Endothelial cell (in vitro differentiated cells): ENCODE data around the gene ICA1. TPM values are rescaled to one million over a fixed set of nuclear protein-coding genes. Genes with fewer than 3 reads are reported as not detected.

Experiments
- DNase-seq: peaks from one replicate; pipeline ENCODE4 v3.0.0; 2021; ENCODE audit warnings: low spot score
- H3K27ac Mint-ChIP-seq: one replicate; pipeline ENCODE4 v1.8.0; 2021; ENCODE audit warnings: mixed read lengths, inconsistent platforms; ENCODE audit not compliant: unreplicated experiment
- H3K27me3 Mint-ChIP-seq: one replicate; pipeline ENCODE4 v1.8.0; 2021; ENCODE audit warnings: mild to moderate bottlenecking, moderate library complexity, mixed read lengths, inconsistent platforms; ENCODE audit not compliant: unreplicated experiment
- H3K36me3 Mint-ChIP-seq: one replicate; pipeline ENCODE4 v1.8.0; 2021; ENCODE audit warnings: mild to moderate bottlenecking, low read depth, mixed read lengths, inconsistent platforms; ENCODE audit not compliant: unreplicated experiment
- H3K4me1 Mint-ChIP-seq: one replicate; pipeline ENCODE4 v1.8.0; 2021; ENCODE audit warnings: mild to moderate bottlenecking, mixed read lengths, inconsistent platforms; ENCODE audit not compliant: unreplicated experiment
- H3K4me3 Mint-ChIP-seq: one replicate; pipeline ENCODE4 v1.8.0; 2021; ENCODE audit warnings: mild to moderate bottlenecking, mixed read lengths, inconsistent platforms; ENCODE audit not compliant: unreplicated experiment
- H3K9me3 Mint-ChIP-seq: one replicate; pipeline ENCODE4 v1.8.0; 2021; ENCODE audit warnings: mixed read lengths, inconsistent platforms; ENCODE audit not compliant: unreplicated experiment
- CTCF ChIP-seq: fragments of 200-600 bp; sonication (generic); IDR thresholded peaks from one replicate; pipeline ENCODE4 v1.5.0; 2021; ENCODE audit warnings: antibody characterized with exemption; ENCODE audit not compliant: unreplicated experiment
- total RNA-seq: library from RNA; stranded (reverse); fragmentation: NEBNext Ultra II Directional; extraction: Animal tissue kit (Norgen Biotek cat#: 25700); gene quantifications from one replicate; pipeline ENCODE4 v1.2.1, GENCODE V29; 2021; ENCODE audit not compliant: unreplicated experiment

The ICA1 gene
- total RNA-seq, 1 donor from 2014 or later, result 91.4 TPM

- H3K9me3 Mint-ChIP-seq, result no peaks in the 10 kb centered on the region
- no peak overlapping the region for H3K4me3 Mint-ChIP-seq
- no peaks in the 10 kb centered on the region for H3K27me3 Mint-ChIP-seq
- H3K27ac Mint-ChIP-seq, result no peak overlapping the region
- H3K36me3 Mint-ChIP-seq, result peaks cover 4% of the 10 kb centered on the region
- TF ChIP-seq CTCF, result no peak
- DNase-seq, result no peak
- peaks cover 12% of the 10 kb centered on the region for H3K4me1 Mint-ChIP-seq
Measured at GRCh38 chr7:8209353-8209752, 52.6 kb downstream of the ICA1 start.

GRCh38 chr7:8208816-8209215, 53.2 kb downstream of the ICA1 start:
- DNase-seq, result no peak

GRCh38 chr7:8206956-8207355, 55.0 kb downstream of the ICA1 start:
- Mint-ChIP-seq H3K4me1 (peaks cover 19% of the 10 kb centered on the region), H3K9me3 (no peaks in the 10 kb centered on the region), H3K27me3 (no peaks in the 10 kb centered on the region), H3K36me3 (peaks cover 7% of the 10 kb centered on the region), H3K4me3 (no peak overlapping the region), H3K27ac (no peak overlapping the region)
- no peak for TF ChIP-seq CTCF
- no peak for DNase-seq

More at GRCh38 chr7:8208816-8209215, 53.2 kb downstream of the ICA1 start:
- TF ChIP-seq CTCF, result no peak
- H3K27ac Mint-ChIP-seq, result no peak overlapping the region
- no peaks in the 10 kb centered on the region for H3K36me3 Mint-ChIP-seq
- H3K4me1 Mint-ChIP-seq, result peaks cover 12% of the 10 kb centered on the region
- no peaks in the 10 kb centered on the region for H3K27me3 Mint-ChIP-seq
- no peaks in the 10 kb centered on the region for H3K9me3 Mint-ChIP-seq
- no peak overlapping the region for H3K4me3 Mint-ChIP-seq

- H3K9me3 Mint-ChIP-seq, result no peaks in the 10 kb centered on the region
- peaks cover 29% of the 10 kb centered on the region for H3K4me1 Mint-ChIP-seq
- H3K4me3 Mint-ChIP-seq, result no peak overlapping the region
- peaks cover 7% of the 10 kb centered on the region for H3K36me3 Mint-ChIP-seq
- H3K27ac Mint-ChIP-seq, result no peak overlapping the region
- no peaks in the 10 kb centered on the region for H3K27me3 Mint-ChIP-seq
- DNase-seq, result no peak
- TF ChIP-seq CTCF, result no peak
Measured at GRCh38 chr7:8205537-8205936, 56.4 kb downstream of the ICA1 start.

- H3K27me3 Mint-ChIP-seq, result no peaks in the 10 kb centered on the region
- no peak for DNase-seq
- H3K4me3 Mint-ChIP-seq, result no peak overlapping the region
- no peak for TF ChIP-seq CTCF
- no peak overlapping the region for H3K27ac Mint-ChIP-seq
- H3K36me3 Mint-ChIP-seq, result peaks cover 7% of the 10 kb centered on the region
- no peaks in the 10 kb centered on the region for H3K9me3 Mint-ChIP-seq
- peaks cover 32% of the 10 kb centered on the region for H3K4me1 Mint-ChIP-seq
Measured at GRCh38 chr7:8205031-8205387, 57.0 kb downstream of the ICA1 start.
